ENCODE measurements around the gene TF.

The TF gene

DNA sequence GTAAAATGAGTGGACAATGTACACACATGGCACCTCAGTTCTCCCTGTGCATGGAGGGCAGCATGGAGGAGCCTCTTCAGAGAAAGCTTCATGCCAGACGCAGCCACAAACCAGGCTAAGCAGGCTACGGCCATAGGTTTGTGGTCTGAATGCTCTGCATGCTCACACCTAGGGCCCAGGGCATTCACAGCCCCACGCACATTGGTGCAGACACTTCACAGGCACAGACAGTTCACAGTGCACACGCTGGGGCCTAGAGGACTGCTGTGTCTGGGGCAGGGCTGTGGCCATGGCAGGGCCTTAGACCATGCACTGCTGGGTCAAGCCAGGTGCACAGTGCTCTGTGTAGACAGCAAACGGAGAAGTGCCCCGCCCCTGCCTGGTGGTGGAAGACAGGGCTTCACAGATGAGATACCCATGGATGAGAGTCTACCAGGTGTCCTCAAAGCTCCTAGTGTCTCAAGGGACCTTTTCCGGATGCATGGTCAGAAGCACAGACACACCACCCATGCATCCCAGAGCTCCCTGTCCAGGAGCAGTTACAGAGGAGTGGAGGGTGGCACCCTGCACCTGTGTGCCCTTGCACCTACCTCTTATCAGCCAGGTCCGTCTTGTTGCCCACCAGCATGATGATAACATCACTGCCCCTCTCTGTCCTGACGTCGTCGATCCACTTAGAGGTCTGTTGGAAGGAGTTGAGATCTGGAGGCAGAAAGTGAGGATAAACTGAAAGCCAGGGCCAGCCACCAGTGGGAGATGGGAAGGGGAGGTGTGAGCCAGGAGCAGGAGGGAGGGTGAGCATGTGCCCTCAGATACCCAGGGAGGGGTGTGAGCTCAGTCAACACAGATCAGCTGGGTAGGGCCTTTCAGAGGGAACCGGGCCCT, 93.0 kb downstream of the TF start:
- Histone ChIP-seq H2BK15ac (ENCODE audit: low read depth, poor library complexity, severe bottlenecking) (no peak overlapping the region), H3K79me1 (replicated peaks; ENCODE audit: low read length, poor library complexity, severe bottlenecking) (no peaks in the 10 kb centered on the region)

GRCh38 chr3:133840055-133840737, 94.0 kb downstream of the TF start:
- Histone ChIP-seq H3K4me1 (ENCODE audit: control insufficient read depth, insufficient read depth, low read depth, low read length) (peaks cover 3% of the 10 kb centered on the region), H2AK5ac (ENCODE audit: low read length, severe bottlenecking) (no peak overlapping the region), H2AFZ (ENCODE audit: low read depth, low read length) (no peak overlapping the region), H3K4me2 (ENCODE audit: low read length, poor library complexity, severe bottlenecking) (no peak overlapping the region), H3K23ac (ENCODE audit: low read length in 2 of 2) (no peak overlapping the region), H2BK120ac (ENCODE audit: low read depth, low read length) (no peak overlapping the region), H3K36me3 (ENCODE audit: control insufficient read depth in 1 of 2, insufficient read depth in 2 of 2, low read depth in 1 of 2, low read length in 2 of 2) (peaks cover 0 to 19% of the 10 kb centered on the region in 2 experiments), H3K27me3 (ENCODE audit: control insufficient read depth in 1 of 2, insufficient read depth in 1 of 2, low read length in 2 of 2) (peaks cover 7 to 13% of the 10 kb centered on the region in 2 experiments), H3K4me3 (ENCODE audit: insufficient read depth in 1 of 2, low read depth in 1 of 2, low read length in 2 of 2) (no peak overlapping the region), H2BK5ac (ENCODE audit: low read depth, low read length, poor library complexity, severe bottlenecking) (no peak overlapping the region), H3K27ac (ENCODE audit: low read length, poor library complexity, severe bottlenecking) (no peak overlapping the region), H2BK12ac (ENCODE audit: low read length in 2 of 2) (no peak overlapping the region), H4K91ac (ENCODE audit: low read length) (peak overlapping the region; percentile 27), H3K9me3 (ENCODE audit: control insufficient read depth, low read length) (no peaks in the 10 kb centered on the region), H3K14ac (ENCODE audit: low read length in 2 of 2) (no peak overlapping the region), H3K9ac (ENCODE audit: low read length) (no peak overlapping the region), H3K79me1 (replicated peaks; ENCODE audit: low read length, poor library complexity, severe bottlenecking) (no peaks in the 10 kb centered on the region), H2BK15ac (ENCODE audit: low read depth, poor library complexity, severe bottlenecking) (no peak overlapping the region), H3K18ac (ENCODE audit: low read depth in 1 of 2, low read length in 2 of 2) (no peak overlapping the region), H4K8ac (ENCODE audit: low read length) (no peak overlapping the region), H3K4ac (ENCODE audit: low read depth in 1 of 2, low read length in 2 of 2) (no peak overlapping the region)
- no peak for DNase-seq
- WGBS, result 84% methylated on average over 9 of the region's 9 CpGs

More for the DNA sequence above, 93.0 kb downstream of the TF start:
- 89% methylated on average over 11 of the region's 12 CpGs for WGBS
- Histone ChIP-seq H3K4me3 (ENCODE audit: insufficient read depth in 1 of 2, low read depth in 1 of 2, low read length in 2 of 2) (no peak overlapping the region), H2AK5ac (ENCODE audit: low read length, severe bottlenecking) (no peak overlapping the region), H2AFZ (ENCODE audit: low read depth, low read length) (no peak overlapping the region), H3K9me3 (ENCODE audit: control insufficient read depth, low read length) (no peaks in the 10 kb centered on the region), H4K91ac (ENCODE audit: low read length) (no peak overlapping the region), H3K4me1 (ENCODE audit: control insufficient read depth, insufficient read depth, low read depth, low read length) (peaks cover 3% of the 10 kb centered on the region), H3K23ac (ENCODE audit: low read length in 2 of 2) (no peak overlapping the region), H3K18ac (ENCODE audit: low read depth in 1 of 2, low read length in 2 of 2) (no peak overlapping the region), H3K9ac (ENCODE audit: low read length) (no peak overlapping the region), H3K27me3 (ENCODE audit: control insufficient read depth in 1 of 2, insufficient read depth in 1 of 2, low read length in 2 of 2) (peaks cover 7 to 13% of the 10 kb centered on the region in 2 experiments), H2BK5ac (ENCODE audit: low read depth, low read length, poor library complexity, severe bottlenecking) (no peak overlapping the region), H3K14ac (ENCODE audit: low read length in 2 of 2) (no peak overlapping the region), H3K4me2 (ENCODE audit: low read length, poor library complexity, severe bottlenecking) (no peak overlapping the region), H4K8ac (ENCODE audit: low read length) (no peak overlapping the region), H3K27ac (ENCODE audit: low read length, poor library complexity, severe bottlenecking) (no peak overlapping the region), H3K4ac (ENCODE audit: low read depth in 1 of 2, low read length in 2 of 2) (no peak overlapping the region), H2BK120ac (ENCODE audit: low read depth, low read length) (no peak overlapping the region), H3K36me3 (ENCODE audit: control insufficient read depth in 1 of 2, insufficient read depth in 2 of 2, low read depth in 1 of 2, low read length in 2 of 2) (peaks cover 0 to 25% of the 10 kb centered on the region in 2 experiments), H2BK12ac (ENCODE audit: low read length in 2 of 2) (no peak overlapping the region)
- DNase-seq, result no peak

DNA sequence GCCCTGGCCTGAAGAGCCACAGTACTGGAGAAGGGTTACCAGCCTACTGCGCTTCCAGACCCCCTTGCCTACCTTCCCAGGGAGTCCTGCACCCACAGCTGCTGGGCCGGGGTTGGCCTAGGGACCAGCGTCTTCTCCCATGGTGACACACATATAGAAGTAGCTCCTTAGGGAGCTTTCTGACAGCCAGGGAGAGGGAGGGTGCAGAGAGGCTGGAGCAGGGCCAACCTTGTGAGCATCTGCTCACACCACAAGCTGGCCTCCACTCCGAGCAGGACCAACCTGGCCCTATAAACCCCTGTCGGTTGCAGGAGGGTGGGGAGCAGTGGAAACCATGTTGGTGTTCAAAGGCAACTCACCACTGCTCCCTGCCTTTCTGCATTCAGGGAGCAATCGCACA, 94.6 kb downstream of the TF start:
- Histone ChIP-seq H4K91ac (ENCODE audit: low read length) (no peak overlapping the region), H3K9me3 (ENCODE audit: control insufficient read depth, low read length) (no peaks in the 10 kb centered on the region), H3K4ac (ENCODE audit: low read depth in 1 of 2, low read length in 2 of 2) (no peak overlapping the region), H3K18ac (ENCODE audit: low read depth in 1 of 2, low read length in 2 of 2) (no peak overlapping the region), H3K4me2 (ENCODE audit: low read length, poor library complexity, severe bottlenecking) (no peak overlapping the region), H3K23ac (ENCODE audit: low read length in 2 of 2) (no peak overlapping the region), H3K36me3 (ENCODE audit: control insufficient read depth in 1 of 2, insufficient read depth in 2 of 2, low read depth in 1 of 2, low read length in 2 of 2) (peaks cover 0 to 15% of the 10 kb centered on the region in 2 experiments), H4K8ac (ENCODE audit: low read length) (no peak overlapping the region), H3K27me3 (ENCODE audit: control insufficient read depth in 1 of 2, insufficient read depth in 1 of 2, low read length in 2 of 2) (peaks cover 7 to 13% of the 10 kb centered on the region in 2 experiments), H2BK12ac (ENCODE audit: low read length in 2 of 2) (no peak overlapping the region), H2BK5ac (ENCODE audit: low read depth, low read length, poor library complexity, severe bottlenecking) (no peak overlapping the region), H3K4me3 (ENCODE audit: insufficient read depth in 1 of 2, low read depth in 1 of 2, low read length in 2 of 2) (no peak overlapping the region), H3K9ac (ENCODE audit: low read length) (no peak overlapping the region), H3K79me1 (replicated peaks; ENCODE audit: low read length, poor library complexity, severe bottlenecking) (no peaks in the 10 kb centered on the region), H2BK120ac (ENCODE audit: low read depth, low read length) (no peak overlapping the region), H2AK5ac (ENCODE audit: low read length, severe bottlenecking) (no peak overlapping the region), H3K4me1 (ENCODE audit: control insufficient read depth, insufficient read depth, low read depth, low read length) (peaks cover 3% of the 10 kb centered on the region), H2AFZ (ENCODE audit: low read depth, low read length) (no peak overlapping the region), H3K14ac (ENCODE audit: low read length in 2 of 2) (no peak overlapping the region), H2BK15ac (ENCODE audit: low read depth, poor library complexity, severe bottlenecking) (no peak overlapping the region), H3K27ac (ENCODE audit: low read length, poor library complexity, severe bottlenecking) (no peak overlapping the region)
- no peak for DNase-seq
- 95% methylated on average over 6 of the region's 6 CpGs for WGBS

DNA sequence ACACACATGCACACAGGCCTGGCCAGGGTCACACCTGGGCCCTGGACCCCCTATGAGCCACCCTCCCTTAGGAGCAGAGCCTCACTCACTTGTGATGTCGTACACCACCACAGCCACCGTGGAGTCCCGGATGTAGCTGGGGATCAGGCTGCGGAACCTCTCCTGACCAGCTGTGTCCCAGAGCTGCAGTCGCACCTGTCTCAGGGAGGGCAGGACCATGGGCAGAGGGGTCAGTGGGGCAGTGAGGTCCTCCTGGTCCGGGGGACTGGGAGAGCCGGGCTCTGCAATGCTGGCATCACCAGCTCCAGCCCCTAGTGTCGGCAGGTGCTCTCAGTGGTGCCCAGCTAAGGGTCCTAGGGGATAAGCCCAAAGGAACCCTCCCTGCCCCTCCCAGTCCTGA, 95.0 kb downstream of the TF start:
- Histone ChIP-seq H3K4me3 (ENCODE audit: insufficient read depth in 1 of 2, low read depth in 1 of 2, low read length in 2 of 2) (no peak overlapping the region), H3K9ac (ENCODE audit: low read length) (no peak overlapping the region), H2BK120ac (ENCODE audit: low read depth, low read length) (no peak overlapping the region), H3K79me1 (replicated peaks; ENCODE audit: low read length, poor library complexity, severe bottlenecking) (no peaks in the 10 kb centered on the region), H4K8ac (ENCODE audit: low read length) (no peak overlapping the region), H2AK5ac (ENCODE audit: low read length, severe bottlenecking) (no peak overlapping the region), H3K4me2 (ENCODE audit: low read length, poor library complexity, severe bottlenecking) (no peak overlapping the region), H3K27me3 (ENCODE audit: control insufficient read depth in 1 of 2, insufficient read depth in 1 of 2, low read length in 2 of 2) (peaks cover 7 to 13% of the 10 kb centered on the region in 2 experiments), H3K18ac (ENCODE audit: low read depth in 1 of 2, low read length in 2 of 2) (no peak overlapping the region), H3K14ac (ENCODE audit: low read length in 2 of 2) (no peak overlapping the region), H2BK15ac (ENCODE audit: low read depth, poor library complexity, severe bottlenecking) (no peak overlapping the region), H2BK5ac (ENCODE audit: low read depth, low read length, poor library complexity, severe bottlenecking) (no peak overlapping the region), H3K23ac (ENCODE audit: low read length in 2 of 2) (no peak overlapping the region), H3K36me3 (ENCODE audit: control insufficient read depth in 1 of 2, insufficient read depth in 2 of 2, low read depth in 1 of 2, low read length in 2 of 2) (peaks cover 0 to 15% of the 10 kb centered on the region in 2 experiments), H3K27ac (ENCODE audit: low read length, poor library complexity, severe bottlenecking) (no peak overlapping the region), H2BK12ac (ENCODE audit: low read length in 2 of 2) (no peak overlapping the region), H2AFZ (ENCODE audit: low read depth, low read length) (no peak overlapping the region), H3K4me1 (ENCODE audit: control insufficient read depth, insufficient read depth, low read depth, low read length) (peaks cover 3% of the 10 kb centered on the region), H4K91ac (ENCODE audit: low read length) (no peak overlapping the region), H3K9me3 (ENCODE audit: control insufficient read depth, low read length) (no peaks in the 10 kb centered on the region), H3K4ac (ENCODE audit: low read depth in 1 of 2, low read length in 2 of 2) (no peak overlapping the region)
- DNase-seq, result no peak
- 91% methylated on average over 8 of the region's 8 CpGs for WGBS

Data from mesenchymal stem cell (in vitro differentiated cells and primary cell).